GM11168 (cell line): ENCODE results near the gene THSD4.

ENCODE experiments used
- in situ Hi-C: fragments of 300-500 bp; cut with MboI; formaldehyde crosslinking; loops from one replicate; pipeline ENCODE4 v1.12.0; 2022; ENCODE audit warnings: low sequenced_read_pairs; ENCODE audit not compliant: unreplicated experiment

THSD4 gene

DNA sequence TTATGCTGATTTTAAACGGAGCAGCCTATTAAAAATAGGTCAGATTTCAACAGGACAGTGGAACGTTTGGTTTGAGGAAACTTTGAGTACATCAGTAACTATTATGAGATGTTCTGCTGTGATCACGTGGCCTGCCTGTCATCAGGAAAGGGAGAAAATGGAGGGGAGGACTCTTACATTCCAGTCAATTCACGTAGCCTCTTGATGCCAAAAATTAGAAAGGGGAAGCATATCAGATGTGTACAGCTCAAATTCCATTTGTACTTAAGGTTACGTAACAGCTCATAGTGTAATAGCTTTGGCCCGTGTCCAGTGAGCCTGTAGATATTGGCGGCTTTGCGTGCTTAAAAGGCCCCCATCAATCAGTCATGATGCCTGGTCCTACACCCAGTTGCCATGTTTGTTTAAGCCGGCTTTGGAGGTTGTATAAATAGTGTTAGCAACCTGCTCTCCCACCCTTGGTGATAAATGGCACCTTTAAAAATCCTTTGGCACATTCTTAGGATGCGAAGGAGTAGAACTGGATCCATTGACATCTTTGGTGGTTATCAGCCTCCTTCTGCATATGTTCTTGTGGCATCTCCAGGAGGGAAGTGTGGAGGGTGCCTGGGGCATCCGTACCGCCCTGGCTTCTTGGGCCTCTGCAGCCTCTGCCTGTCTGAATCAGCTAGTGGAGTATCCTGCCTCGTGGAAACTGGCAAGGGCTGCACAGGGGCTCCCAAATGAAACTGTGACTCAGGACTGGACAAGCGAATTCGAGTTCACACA is 163.9 kb downstream of the THSD4 start:
- in situ Hi-C loops: no loop called here

DNA sequence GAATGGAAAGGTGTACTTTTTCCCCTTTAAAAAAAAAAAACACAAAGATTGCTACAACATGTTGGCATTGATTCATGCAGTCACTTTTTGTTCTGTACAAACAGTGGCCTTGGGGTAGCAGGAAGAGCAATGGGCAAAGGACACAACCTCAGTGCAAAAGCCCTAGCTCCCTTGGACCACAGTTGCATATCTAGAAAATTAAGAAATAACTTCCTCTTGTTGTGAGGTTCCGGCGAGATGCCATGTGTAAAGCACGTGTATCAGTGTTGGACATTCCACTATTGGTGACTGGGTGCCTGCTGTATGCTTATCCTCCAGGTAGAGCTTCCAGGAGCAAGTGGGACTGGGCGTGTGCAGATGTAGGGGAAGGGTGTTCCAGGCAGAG is 164.5 kb downstream of the THSD4 start:
- in situ Hi-C loops: no loop called here

DNA sequence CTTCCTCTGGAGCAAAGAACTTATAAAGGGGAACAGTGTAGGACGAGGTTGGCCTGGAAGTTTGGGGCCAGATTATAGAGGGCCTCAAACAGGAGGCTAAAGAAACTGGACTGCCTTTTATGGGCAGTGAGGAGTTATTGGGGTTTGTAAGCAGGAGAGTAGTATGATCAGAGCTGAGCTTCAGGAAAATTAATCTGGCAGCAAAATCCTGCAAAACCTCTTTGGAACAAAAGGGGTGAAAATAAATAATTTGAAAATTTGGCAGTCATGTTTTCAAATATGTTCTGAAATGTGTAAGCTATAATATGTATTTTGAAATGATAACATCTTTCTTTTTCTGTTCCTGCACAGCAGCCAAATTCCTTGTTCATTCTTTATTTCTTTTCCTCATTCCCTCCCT is 164.9 kb downstream of the THSD4 start:
- in situ Hi-C loops: no loop called here

DNA sequence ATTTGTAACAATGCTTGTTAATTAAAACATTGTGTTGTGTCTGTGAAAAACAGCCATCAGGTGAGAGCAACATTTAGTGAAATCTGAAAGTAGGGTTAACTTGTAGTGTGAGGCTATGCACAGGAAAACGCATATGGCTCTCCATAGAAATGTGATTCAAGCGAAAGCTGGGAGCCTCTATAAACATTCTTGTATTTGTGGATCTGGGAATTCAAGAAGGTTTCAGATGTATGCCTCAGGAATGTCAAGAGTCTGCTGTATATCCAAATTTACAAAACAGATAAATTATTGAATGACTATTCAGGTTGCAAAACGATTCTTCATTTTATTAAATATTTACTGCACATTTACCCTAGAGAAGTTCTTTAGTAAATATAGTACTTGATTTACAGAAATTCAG is 166.0 kb downstream of the THSD4 start:
- in situ Hi-C loops: no loop called here

DNA sequence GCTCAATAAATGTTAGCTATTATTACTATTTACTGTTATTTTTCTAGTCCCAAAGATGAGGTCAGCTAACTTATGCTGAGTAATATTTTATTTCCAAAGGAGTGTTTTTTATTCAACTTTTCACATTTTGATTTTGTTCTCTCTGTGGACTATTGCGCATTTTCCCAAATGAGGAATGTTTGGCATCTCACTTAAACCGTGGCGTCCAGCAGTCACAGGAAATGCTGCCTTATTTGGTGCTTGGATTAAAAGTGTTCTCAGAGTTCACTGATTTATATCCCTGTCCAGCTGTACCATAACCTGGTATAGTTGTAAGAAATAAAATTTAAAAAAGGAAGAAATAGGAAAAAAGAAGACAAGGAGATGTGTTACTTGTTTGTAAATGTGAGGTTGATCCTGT is 166.8 kb downstream of the THSD4 start:
- in situ Hi-C loops: no loop called here

DNA sequence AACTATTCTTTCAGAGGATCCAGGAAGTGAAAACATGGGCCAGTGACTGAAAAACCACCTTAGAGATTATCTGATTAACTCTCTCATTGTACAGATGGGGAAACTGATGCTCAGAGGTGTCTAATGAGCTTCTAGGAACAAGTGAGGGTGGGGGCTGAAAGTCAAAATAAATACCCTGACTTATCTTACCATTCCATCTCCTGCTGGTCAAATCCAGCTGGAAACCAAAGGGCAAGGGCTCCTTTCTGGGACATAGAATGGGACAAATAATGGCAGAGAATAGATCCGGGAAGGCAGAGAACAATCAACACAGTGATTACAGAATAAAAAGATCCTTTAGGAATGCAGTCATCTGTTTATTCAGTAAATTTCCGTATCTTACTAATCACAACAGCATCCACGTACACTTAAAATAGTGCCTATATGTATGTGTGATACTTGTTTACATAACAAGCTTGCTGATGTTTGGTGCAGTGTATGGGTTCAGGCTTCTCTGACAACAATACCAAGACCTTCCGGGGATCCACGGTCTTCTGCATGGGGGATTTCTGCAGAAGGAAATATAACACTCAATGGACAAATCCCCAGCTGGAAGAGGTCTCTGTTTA is 173.2 kb downstream of the THSD4 start:
- in situ Hi-C loops: no loop called here

DNA sequence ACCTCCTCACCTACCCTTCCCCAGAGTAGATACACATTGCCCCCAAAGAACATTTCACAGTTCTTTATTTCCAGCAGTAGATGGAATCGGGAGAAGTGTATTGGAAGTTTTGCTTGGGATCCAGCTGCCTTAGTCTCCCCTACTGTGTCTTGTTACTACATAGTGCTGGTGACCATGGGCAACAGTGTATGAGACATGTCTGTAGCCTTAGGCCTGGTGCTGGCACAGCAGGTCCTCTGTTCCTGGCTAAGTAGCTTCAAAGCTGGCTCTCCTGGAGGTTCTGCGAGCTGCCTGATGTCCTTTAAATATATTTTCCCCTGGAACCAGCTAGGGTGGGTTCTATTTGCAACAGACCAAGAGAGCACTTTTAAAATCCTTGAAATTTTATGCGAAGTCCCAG is 174.7 kb downstream of the THSD4 start:
- in situ Hi-C loops: no loop called here

DNA sequence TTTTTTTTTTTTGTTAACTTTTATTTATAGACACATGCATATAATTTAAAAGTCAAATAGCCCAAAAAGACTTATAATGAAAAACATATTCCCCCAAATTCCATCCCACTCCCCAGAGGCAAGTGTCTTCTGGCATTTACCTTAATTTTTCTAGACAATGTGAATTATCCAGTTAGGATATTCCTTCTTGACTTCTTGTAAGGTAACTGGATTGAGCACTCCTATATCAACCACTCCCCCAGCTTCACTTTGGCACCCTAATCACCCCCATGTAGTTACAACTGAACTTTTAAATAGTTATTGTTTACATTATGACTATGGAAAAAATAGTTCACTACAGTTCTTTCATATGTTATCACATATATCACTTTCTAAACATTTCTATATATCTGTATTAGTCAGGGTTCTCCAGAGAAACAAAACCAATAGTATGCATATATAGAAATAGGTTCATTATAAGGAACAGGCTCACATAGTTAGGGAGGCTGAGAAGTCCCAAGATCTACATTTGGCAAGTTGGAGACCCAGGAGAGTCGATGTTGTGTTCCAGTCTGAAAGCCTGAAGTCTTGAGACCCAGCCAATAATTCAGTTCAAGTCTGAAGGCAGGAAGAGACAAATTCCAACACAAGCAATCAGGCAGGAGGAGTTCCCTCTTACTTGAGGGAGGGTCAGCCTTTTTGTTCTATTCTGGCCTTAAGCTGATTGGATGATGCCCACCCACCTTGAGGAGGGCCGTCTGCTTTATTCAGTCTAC is 175.8 kb downstream of the THSD4 start:
- in situ Hi-C loops: no loop called here

DNA sequence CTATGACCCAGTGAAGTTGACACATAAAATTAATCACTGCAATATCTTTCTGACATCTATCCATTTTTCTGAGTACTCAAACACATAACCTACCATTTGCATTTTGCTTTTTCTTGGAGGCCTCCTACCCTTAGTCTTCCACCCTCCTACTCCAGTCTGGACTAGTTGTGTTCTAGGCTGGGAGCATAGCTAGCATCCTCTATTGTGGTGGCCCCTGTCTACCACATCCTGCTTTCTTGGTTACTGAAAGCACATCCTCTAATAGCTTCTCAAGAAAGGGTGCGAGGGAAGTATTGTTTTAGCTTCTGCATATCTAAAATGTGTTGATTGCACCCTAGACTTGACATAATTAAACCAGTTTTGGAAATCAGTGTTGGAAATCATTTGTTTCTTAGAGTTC is 176.5 kb downstream of the THSD4 start:
- in situ Hi-C loops: no loop called here

DNA sequence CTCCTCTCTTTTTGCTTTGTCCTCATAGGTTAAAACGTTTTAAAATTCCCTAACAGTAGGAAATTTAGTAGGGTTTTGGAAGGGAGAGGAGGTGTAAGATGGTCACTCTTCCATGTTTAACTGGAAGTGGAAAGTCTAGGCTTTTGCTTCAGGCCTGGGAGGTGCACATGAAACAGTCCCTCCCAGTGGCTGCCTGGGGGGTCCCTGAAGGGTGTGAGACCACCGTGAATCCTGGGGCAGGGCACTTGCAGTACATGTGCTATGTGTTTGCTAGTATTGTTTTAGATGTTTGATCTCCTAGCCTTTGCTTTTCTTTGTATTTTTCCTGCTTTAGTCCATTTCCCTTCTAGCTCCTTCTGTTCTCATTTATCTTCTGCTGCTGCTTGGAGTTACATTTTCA is 178.5 kb downstream of the THSD4 start:
- in situ Hi-C loops: no loop called here

DNA sequence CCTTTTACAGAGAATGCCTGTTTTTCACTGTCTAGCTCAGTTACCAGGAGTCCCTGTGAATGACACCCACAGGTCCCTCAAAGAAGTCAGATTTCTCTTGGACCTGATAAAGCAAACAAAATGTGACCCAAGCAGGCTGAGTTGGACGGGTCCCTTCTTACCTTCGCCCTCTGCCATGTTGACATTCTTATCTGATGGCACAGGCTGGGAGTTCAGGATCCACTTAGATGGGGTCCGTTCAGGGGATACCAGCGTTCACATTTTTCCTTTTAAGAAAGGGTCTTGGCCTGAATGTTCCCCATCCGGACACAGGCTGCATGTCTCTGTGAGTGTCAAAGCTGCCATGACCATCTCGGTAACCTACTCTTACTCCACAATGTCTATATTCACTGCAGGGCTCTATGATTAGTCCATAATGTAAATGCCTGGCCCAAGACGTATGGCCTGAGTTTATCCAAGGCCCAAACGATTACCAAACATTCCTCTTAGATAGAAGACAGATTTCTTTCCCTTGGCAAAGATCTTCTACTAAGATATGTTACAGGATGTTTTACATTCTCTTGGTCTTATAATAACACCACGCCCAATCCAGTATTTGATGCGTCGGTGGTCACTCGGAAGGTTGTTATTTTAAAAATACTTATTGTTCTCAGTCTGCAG is 179.1 kb downstream of the THSD4 start:
- in situ Hi-C loops: no loop called here

DNA sequence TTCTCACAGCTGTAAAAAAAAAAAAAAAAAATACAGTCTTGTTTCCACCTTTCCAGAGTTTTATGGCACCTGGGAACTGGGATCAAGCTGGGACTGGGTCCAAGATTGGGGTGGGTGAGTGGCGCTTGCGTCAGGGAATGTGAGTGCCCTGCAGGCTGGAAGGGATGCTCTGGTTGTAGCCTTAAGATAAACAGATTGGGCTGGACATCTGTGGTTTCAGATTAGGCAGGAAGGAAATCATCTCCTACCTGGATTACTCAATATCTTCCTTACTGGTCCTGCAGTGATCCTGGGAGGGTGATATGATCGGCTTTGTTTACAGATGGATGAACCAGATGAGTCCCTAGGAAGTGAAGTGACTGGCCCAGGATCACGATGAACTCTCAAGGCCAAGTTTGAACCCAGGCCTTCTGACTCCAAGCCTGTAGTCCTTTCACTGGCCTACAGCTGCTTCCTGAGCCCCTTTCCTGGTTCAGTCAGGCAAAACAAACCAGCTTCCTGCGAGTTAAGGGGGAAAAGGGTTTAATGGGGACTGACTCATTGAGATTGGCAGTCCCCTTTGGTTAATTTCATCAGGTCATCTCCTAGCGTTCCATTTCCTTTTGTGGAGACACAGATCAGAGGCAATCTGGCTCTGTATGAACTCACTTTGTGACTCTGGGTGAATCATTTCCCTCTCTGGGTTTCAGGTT is 179.8 kb downstream of the THSD4 start:
- in situ Hi-C loops: no loop called here

DNA sequence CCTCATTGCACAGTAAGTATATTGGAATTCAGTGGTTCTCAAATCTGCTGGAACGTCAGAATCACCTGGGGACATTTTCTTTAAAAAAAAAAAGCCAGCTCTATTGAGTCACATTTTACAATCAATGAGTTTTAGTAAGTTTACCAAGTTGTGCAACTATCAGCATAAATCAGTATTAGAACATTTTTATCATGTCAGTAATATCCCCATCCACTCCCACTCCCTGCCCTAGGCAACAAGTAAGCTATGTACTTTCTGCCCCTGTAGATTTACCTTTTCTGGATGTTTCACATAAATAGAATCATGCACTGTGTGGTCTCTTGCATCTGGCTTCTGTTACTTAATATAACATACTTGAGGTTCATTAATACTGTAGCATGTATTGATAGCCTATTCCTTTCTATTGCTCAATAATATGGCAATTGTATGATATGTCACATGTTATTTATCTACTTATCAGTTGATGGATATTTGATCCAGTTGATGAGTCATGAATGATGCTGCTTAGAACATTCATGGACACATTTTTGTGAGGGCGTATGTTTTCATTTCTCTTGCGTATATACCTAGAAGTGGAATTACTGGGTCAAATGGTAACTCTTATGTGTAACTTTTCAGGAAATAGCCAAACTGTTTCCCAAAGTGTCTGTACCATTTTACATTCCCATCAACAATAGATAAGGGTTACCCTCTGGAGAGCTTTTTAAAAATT is 180.5 kb downstream of the THSD4 start:
- in situ Hi-C loops: no loop called here

DNA sequence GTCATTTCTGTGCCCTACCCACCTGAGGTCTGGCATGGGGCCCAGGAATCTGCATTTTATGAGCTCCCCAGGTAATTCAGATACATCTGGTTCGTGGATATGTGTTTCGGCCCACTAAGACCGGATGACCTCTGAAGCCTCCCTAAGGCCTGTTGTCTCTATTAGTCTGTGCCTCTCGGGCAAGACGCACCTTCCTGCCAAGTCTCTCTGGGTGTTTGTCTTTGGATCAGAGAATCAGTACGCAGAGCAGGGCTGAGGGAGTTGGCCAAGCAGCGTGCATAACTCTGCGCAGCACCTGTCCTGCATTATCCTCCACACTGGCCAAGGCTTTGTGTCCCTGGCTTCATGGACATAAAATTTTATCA is 181.0 kb downstream of the THSD4 start:
- in situ Hi-C loops: no loop called here

DNA sequence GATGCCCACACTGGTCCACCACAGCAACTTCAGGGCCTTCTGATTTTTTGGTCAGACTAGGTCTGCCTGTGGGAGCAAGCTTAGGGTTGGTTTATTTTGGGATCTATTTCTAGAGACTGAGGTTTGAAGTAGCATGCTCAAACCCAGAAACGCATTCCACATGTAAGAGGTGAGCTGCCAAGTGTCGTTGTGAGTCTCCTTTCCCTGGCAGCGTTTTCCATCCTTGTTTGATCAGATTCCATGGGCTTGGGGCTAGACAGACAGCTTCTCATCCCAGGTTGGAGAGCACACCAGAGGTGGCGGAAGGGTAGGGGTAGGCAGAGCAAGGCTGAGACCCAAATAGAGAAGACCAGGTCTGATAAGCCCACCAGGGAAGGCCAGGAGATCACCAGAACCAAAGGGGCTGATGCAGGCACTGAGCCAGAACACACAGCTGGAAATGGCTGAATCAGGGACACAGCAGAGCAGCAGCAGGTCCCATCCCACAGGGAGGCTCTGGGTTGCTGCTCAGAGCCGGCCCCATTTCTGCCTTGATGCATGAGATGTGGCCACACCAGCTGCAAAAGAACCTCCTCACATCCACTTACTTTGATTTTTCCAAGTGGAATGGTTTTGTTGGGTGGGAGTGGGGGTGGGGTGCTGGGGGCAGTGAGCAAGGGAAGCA is 186.8 kb downstream of the THSD4 start:
- in situ Hi-C loops: no loop called here

DNA sequence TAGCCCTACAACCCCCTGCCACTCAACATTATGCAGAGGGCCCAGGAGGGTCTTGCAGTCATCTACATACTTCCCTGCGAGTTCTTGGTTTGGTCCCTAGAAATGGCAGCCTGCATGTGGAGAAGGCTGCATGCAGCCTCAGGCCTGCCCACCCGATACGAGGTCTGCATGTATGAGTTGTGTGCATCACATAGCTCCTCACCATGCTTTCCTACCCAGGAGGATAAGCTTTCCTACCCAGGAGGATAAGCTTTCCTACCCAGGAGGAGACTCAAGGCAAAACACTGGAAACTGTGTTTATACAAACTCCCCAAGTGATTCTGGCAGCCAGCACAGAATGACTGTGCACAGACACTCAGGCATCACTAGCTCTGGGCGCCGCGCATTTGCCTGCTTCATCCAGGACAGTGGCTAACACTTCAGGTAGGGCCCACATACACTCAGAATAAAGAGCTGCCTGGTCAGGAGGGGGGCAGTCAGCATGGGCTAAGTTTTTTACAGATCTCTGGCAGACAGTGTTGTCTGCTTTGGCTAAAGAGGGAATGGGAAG is 187.7 kb downstream of the THSD4 start:
- in situ Hi-C loops: no loop called here

DNA sequence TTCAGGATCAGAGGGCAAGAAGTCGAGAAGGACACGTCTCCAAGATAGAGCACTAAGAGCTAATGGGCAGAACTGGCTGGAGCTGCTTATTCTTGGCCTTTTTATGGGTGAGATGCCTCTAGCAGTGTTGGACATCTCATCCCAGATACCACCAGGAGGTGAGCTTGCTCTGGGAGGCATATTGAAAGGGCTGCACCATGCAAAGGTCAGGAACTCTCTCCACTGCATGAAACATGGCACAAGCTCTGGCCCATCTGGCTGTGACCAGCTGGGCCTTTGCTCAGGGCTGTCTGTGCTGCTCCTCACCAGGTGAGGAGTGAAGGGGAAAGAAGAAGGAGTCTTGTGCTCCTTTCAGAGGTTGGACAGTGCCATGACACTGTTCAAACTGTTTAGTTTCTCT is 188.7 kb downstream of the THSD4 start:
- in situ Hi-C loops: no loop called here

DNA sequence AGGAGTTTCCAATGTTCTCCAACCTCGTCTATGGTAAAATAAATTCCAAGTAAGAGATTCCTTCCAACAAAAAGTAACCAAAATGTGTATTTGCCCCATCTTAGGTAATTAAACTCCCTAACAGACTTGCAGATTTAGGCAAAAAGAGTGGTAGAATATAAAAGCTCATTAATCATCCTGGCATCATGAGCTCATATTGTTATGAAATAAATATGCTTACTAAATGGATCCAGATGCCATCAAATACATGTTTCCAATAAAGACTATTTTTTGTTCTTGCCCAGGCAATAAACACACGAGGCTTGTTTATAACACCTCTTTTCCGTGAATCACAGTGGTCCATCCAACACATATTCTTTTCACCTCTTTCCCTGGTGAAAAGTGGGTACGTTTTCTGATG is 189.4 kb downstream of the THSD4 start:
- in situ Hi-C loops: no loop called here

DNA sequence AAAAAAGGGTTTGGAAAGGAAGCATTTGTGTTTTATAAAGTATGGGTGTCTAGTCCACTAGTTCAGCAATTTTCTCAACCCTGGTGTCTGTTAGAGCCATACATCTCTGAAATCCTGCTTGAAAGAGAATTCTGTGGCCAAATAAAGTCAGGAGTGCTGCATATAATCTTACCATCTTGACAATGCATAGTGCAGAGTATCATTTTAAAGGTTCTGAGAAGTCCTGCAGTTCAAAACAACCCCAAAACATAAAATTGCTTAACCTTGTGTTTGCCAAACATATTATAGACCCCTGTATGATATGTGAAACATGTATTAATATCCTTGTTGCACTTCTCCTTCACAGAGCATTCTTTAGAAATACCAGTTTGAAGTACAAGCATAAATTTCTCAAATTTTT is 191.3 kb downstream of the THSD4 start:
- in situ Hi-C loops: no loop called here
